GM08714 (cell line): Measurements from ENCODE around the gene BASP1.
"Not testable (repeated sequence)": the region's sequence is repeated elsewhere in the genome, so short reads cannot be mapped to it uniquely, and the experiment has no call there.

Experiments used
- H3K4me3 ChIP-seq: fragments of 200-500 bp; sonication (Bioruptor generic); 2 replicates; pipeline ENCODE4 v1.5.1; 2014; ENCODE audit warnings: mild to moderate bottlenecking, low read length, inconsistent platforms
- ZNF274 ChIP-seq: IDR thresholded peaks from 2 replicates; pipeline ENCODE4 v1.6.1; 2012; ENCODE audit warnings: mild to moderate bottlenecking, low read depth, low read length

The BASP1 gene

DNA sequence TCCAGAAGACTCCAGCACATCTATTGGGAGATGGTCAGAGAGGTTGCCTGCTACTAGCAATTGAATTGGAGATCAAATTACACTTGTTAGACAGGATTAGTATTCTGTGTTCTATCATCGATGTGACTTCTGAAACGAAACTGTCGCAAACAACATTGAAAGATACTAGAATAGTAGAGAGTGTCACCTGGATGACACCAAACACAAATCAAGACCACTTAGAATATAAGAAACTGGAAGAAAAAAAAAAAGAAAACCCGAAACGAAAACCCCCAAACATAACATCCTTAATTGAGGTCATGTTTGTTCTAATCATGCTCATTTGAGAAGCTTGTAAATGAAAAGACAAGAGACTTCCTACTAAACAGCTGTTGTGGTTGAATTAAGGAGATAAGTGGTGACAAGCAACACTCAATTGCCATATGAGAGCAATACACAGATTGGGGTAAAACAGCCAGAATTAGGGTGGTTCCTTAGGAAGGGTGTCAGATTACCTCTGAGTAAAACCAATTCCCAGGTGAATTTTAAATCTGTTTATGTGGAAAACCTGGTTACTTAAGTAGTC is 97.6 kb downstream of the BASP1 start:
- H3K4me3 ChIP-seq, result no peak overlapping the region
- TF ChIP-seq ZNF274, result no peak

GRCh38 chr5:17315710-17316221 is 98.3 kb downstream of the BASP1 start:
- TF ChIP-seq ZNF274, result no peak
- H3K4me3 ChIP-seq, result no peak overlapping the region

DNA sequence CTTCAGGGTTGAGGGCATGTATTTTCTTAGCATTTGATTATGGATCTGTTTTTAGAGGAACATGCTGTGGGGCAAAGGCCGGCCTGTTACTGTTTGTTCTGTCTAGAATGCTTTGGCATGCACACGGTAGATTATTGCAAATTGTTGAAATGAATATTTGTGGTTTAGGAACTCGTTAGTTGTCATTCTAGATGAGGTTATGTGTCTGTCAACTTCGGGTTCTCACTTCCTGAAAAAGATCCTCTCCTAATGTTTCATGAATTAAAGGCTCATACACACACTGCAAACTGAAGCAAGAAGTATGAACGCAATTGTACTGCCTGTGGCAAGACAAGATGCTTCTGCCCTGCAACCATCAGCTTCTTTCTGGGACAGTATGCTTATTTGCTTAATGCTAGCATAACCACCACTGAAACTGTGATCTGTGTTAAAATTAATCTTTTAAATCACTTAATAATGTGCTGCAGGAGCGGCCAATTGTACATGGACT is 99.6 kb downstream of the BASP1 start:
- H3K4me3 ChIP-seq, result peak overlapping the region; percentile 5; the same call in 1 of the 2 replicates
- TF ChIP-seq ZNF274, result no peak

GRCh38 chr5:17317473-17317872 is 100.0 kb downstream of the BASP1 start:
- H3K4me3 ChIP-seq, result peak overlapping the region; percentile 31; the same call in 1 of the 2 replicates

DNA sequence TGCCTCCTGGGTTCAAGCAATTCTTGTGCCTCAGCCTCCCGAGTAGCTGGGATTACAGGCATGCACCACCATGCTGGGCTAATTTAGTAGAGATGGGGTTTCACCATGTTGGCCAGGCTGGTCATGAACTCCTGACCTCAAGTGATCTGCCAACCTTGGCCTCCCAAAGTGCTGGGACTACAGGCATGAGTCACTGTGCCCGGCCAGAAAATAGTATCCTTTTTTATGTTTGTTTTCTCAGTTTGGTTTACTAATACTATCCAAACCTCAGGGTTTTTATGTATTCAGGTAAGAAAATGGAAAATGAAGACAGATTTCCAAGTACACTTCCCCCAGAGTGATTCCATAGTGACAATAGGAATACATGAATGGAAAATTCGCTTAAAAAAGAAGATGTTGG is 101.7 kb downstream of the BASP1 start:
- not testable (repeated sequence) for H3K4me3 ChIP-seq

More at GRCh38 chr5:17317473-17317872, 100.0 kb downstream of the BASP1 start:
- no peak for TF ChIP-seq ZNF274

- no peak for TF ChIP-seq ZNF274
- H3K4me3 ChIP-seq, result no peak overlapping the region
Measured at GRCh38 chr5:17325770-17326599, 108.6 kb downstream of the BASP1 start.
